ENCODE results near the gene ZNF524. TPM values are rescaled to one million over a fixed set of nuclear protein-coding genes. Genes with fewer than 3 reads are reported as not detected.

The ZNF524 gene
- total RNA-seq, 1 donor from 2014 or later, result 19.0 TPM

GRCh38 chr19:55600662-55601028, 557 bp downstream of the ZNF524 start:
- peaks cover 30% of the 10 kb centered on the region for H3K4me1 Mint-ChIP-seq
- H3K4me3 Mint-ChIP-seq, result peak overlapping the region; percentile 87
- intact Hi-C loops (cut with micrococcal nuclease), result no loop called here
- H3K27ac Mint-ChIP-seq, result peak overlapping the region; percentile 89
- DNase-seq, result no peak
- H3K9me3 Mint-ChIP-seq, result peaks cover 3% of the 10 kb centered on the region
- H3K36me3 Mint-ChIP-seq (ENCODE audit: low read depth), result peaks cover 31% of the 10 kb centered on the region
- H3K27me3 Mint-ChIP-seq, result no peaks in the 10 kb centered on the region

- Mint-ChIP-seq H3K4me1 (peaks cover 33% of the 10 kb centered on the region), H3K27ac (peak overlapping the region; percentile 89), H3K4me3 (peak overlapping the region; percentile 87), H3K36me3 (ENCODE audit: low read depth) (peaks cover 31% of the 10 kb centered on the region), H3K27me3 (peaks cover 3% of the 10 kb centered on the region), H3K9me3 (peaks cover 3% of the 10 kb centered on the region)
- intact Hi-C loops (cut with micrococcal nuclease), result no loop called here
- DNase-seq, result peak; percentile 64
These were observed 996 bp downstream of the ZNF524 start for GRCh38 chr19:55601084-55601483.

- Mint-ChIP-seq H3K4me3 (peak overlapping the region; percentile 87), H3K4me1 (peaks cover 45% of the 10 kb centered on the region), H3K27me3 (peaks cover 3% of the 10 kb centered on the region), H3K36me3 (ENCODE audit: low read depth) (peaks cover 28% of the 10 kb centered on the region), H3K27ac (no peak overlapping the region), H3K9me3 (peaks cover 3% of the 10 kb centered on the region)
- intact Hi-C loops (cut with micrococcal nuclease), result no loop called here
- peak; percentile 60 for DNase-seq
These were observed 2.3 kb downstream of the ZNF524 start for GRCh38 chr19:55602104-55603001.

- Mint-ChIP-seq H3K9me3 (peaks cover 3% of the 10 kb centered on the region), H3K4me3 (peak overlapping the region; percentile 61), H3K27me3 (peaks cover 3% of the 10 kb centered on the region), H3K27ac (no peak overlapping the region), H3K4me1 (peaks cover 48% of the 10 kb centered on the region), H3K36me3 (ENCODE audit: low read depth) (peaks cover 29% of the 10 kb centered on the region)
- intact Hi-C loops (cut with micrococcal nuclease), result no loop called here
- no peak for DNase-seq
These were observed 3.0 kb downstream of the ZNF524 start for GRCh38 chr19:55603115-55603514.

GRCh38 chr19:55603581-55604292, 3.6 kb downstream of the ZNF524 start:
- Mint-ChIP-seq H3K36me3 (ENCODE audit: low read depth) (peaks cover 27% of the 10 kb centered on the region), H3K4me3 (peak overlapping the region; percentile 61), H3K27ac (peak overlapping the region; percentile 58), H3K4me1 (peaks cover 48% of the 10 kb centered on the region), H3K9me3 (peaks cover 2% of the 10 kb centered on the region), H3K27me3 (peaks cover 3% of the 10 kb centered on the region)
- DNase-seq, result peak; percentile 62
- intact Hi-C loops (cut with micrococcal nuclease), result no loop called here

GRCh38 chr19:55605207-55605636, 5.1 kb downstream of the ZNF524 start:
- intact Hi-C loops (cut with micrococcal nuclease), result loop anchor here (1.0 kb wide), 3 partner anchors 19 to 129 kb away; partner anchors contain the start of genes ZNF628 and ZNF784
- Mint-ChIP-seq H3K4me1 (peaks cover 46% of the 10 kb centered on the region), H3K4me3 (peak overlapping the region; percentile 85), H3K27ac (peak overlapping the region; percentile 93), H3K36me3 (ENCODE audit: low read depth) (peaks cover 35% of the 10 kb centered on the region), H3K27me3 (peaks cover 3% of the 10 kb centered on the region), H3K9me3 (no peaks in the 10 kb centered on the region)
- peak; percentile 100 for DNase-seq

GRCh38 chr19:55605637-55606470, 5.8 kb downstream of the ZNF524 start, which contains the start of gene ZNF865:
Gene ZNF865, plus strand, starts transcription at chr19:55605647. Its CDS starts 7,972 bp downstream, at chr19:55613619.
- peak; percentile 90 for DNase-seq
- H3K27me3 Mint-ChIP-seq, result peaks cover 3% of the 10 kb centered on the region
- H3K4me3 Mint-ChIP-seq, result peak within 1 kb of the TSS; percentile 93
- peaks cover 40% of the 10 kb centered on the region for H3K36me3 Mint-ChIP-seq (ENCODE audit: low read depth)
- H3K27ac Mint-ChIP-seq, result peak within 1 kb of the TSS; percentile 93
- intact Hi-C loops (cut with micrococcal nuclease), result loop anchor here (1.0 kb wide), 5 partner anchors 18 to 130 kb away; partner anchors contain the start of genes ZNF628 and ZNF784
- no peaks in the 10 kb centered on the region for H3K9me3 Mint-ChIP-seq
- peaks cover 48% of the 10 kb centered on the region for H3K4me1 Mint-ChIP-seq

GRCh38 chr19:55606471-55606787, 6.3 kb downstream of the ZNF524 start:
- intact Hi-C loops (cut with micrococcal nuclease), result loop anchor here (1.0 kb wide), 2 partner anchors 19 to 89 kb away; no protein-coding TSS in a partner anchor
- DNase-seq, result no peak
- peak overlapping the region; percentile 91 for H3K27ac Mint-ChIP-seq
- H3K27me3 Mint-ChIP-seq, result peaks cover 3% of the 10 kb centered on the region
- peaks cover 44% of the 10 kb centered on the region for H3K36me3 Mint-ChIP-seq (ENCODE audit: low read depth)
- H3K9me3 Mint-ChIP-seq, result no peaks in the 10 kb centered on the region
- H3K4me1 Mint-ChIP-seq, result peaks cover 44% of the 10 kb centered on the region
- H3K4me3 Mint-ChIP-seq, result peak overlapping the region; percentile 93

GRCh38 chr19:55606817-55607216, 6.7 kb downstream of the ZNF524 start:
- Mint-ChIP-seq H3K27ac (peak overlapping the region; percentile 91), H3K4me1 (peaks cover 44% of the 10 kb centered on the region)

GRCh38 chr19:55609326-55609725, 9.2 kb downstream of the ZNF524 start:
- H3K36me3 Mint-ChIP-seq (ENCODE audit: low read depth), result peaks cover 46% of the 10 kb centered on the region
- peaks cover 3% of the 10 kb centered on the region for H3K27me3 Mint-ChIP-seq
- peaks cover 47% of the 10 kb centered on the region for H3K4me1 Mint-ChIP-seq
- H3K9me3 Mint-ChIP-seq, result no peaks in the 10 kb centered on the region
- no peak overlapping the region for H3K27ac Mint-ChIP-seq
- no peak for DNase-seq
- intact Hi-C loops (cut with micrococcal nuclease), result no loop called here
- H3K4me3 Mint-ChIP-seq, result no peak overlapping the region

More at GRCh38 chr19:55606817-55607216, 6.7 kb downstream of the ZNF524 start:
- no peak for DNase-seq
- H3K4me3 Mint-ChIP-seq, result peak overlapping the region; percentile 93
- H3K9me3 Mint-ChIP-seq, result no peaks in the 10 kb centered on the region
- H3K36me3 Mint-ChIP-seq (ENCODE audit: low read depth), result peaks cover 45% of the 10 kb centered on the region
- H3K27me3 Mint-ChIP-seq, result peaks cover 3% of the 10 kb centered on the region
- intact Hi-C loops (cut with micrococcal nuclease), result loop anchor here (1.0 kb wide), 2 partner anchors 20 to 90 kb away; no protein-coding TSS in a partner anchor

- no peak overlapping the region for H3K4me3 Mint-ChIP-seq
These were observed 11.4 kb downstream of the ZNF524 start for GRCh38 chr19:55611300-55611982.

GRCh38 chr19:55611983-55612645, 12.0 kb downstream of the ZNF524 start:
- Mint-ChIP-seq H3K4me3 (no peak overlapping the region), H3K27me3 (no peaks in the 10 kb centered on the region), H3K4me1 (peaks cover 28% of the 10 kb centered on the region), H3K36me3 (ENCODE audit: low read depth) (peaks cover 42% of the 10 kb centered on the region), H3K9me3 (no peaks in the 10 kb centered on the region), H3K27ac (no peak overlapping the region)
- no peak for DNase-seq
- intact Hi-C loops (cut with micrococcal nuclease), result no loop called here

More at GRCh38 chr19:55611300-55611982, 11.4 kb downstream of the ZNF524 start:
- intact Hi-C loops (cut with micrococcal nuclease), result no loop called here
- H3K27ac Mint-ChIP-seq, result no peak overlapping the region
- DNase-seq, result no peak
- H3K36me3 Mint-ChIP-seq (ENCODE audit: low read depth), result peaks cover 44% of the 10 kb centered on the region
- no peaks in the 10 kb centered on the region for H3K9me3 Mint-ChIP-seq
- no peaks in the 10 kb centered on the region for H3K27me3 Mint-ChIP-seq
- peaks cover 34% of the 10 kb centered on the region for H3K4me1 Mint-ChIP-seq

Data from activated CD4-positive, alpha-beta T cell treated with anti-CD3 and anti-CD28 coated beads, Interleukin-2, amount 10 ng/mL, durations not matched to agents 24 days and 14 days (primary cell).